ENCODE data around the gene DCUN1D5. TPM values are rescaled to one million over a fixed set of nuclear protein-coding genes. Genes with fewer than 3 reads are reported as not detected.
"Not testable (repeated sequence)": the region's sequence is repeated elsewhere in the genome, so short reads cannot be mapped to it uniquely, and the experiment has no call there.

Gene DCUN1D5
- total and polyA plus RNA-seq, 7 experiments from 2014 or later = 12.2 to 28.5 (median 14.8) TPM

GRCh38 chr11:103035791-103036434 is 56.0 kb downstream of the DCUN1D5 start:
- no peak overlapping the region for H3K27ac ChIP-seq (ENCODE audit: low read depth, low read length)
- POLR2A ChIA-PET = no interaction called here
- peak overlapping the region in 3 of 10 donors; percentile 7 to 25 (median 12) for H3K4me3 Mint-ChIP-seq

GRCh38 chr11:103035216-103035615 is 56.7 kb downstream of the DCUN1D5 start:
- CTCF ChIA-PET = no interaction called here
- Mint-ChIP-seq H3K27ac (no peak overlapping the region), H3K4me3 (no peak overlapping the region)

More at GRCh38 chr11:103035791-103036434, 56.0 kb downstream of the DCUN1D5 start:
- DNase-seq (peak in 8 of 9 donors; percentile 20 to 64 (median 54)), ATAC-seq (peak; percentile 96)
- Histone ChIP-seq H3K9me3 (ENCODE audit: control insufficient read depth in 2 of 3, low read length in 3 of 3) (no peaks in the 10 kb centered on the region), H3K27me3 (ENCODE audit: control insufficient read depth in 2 of 2, insufficient read depth in 2 of 2, low read length in 2 of 2) (no peaks in the 10 kb centered on the region), H3K4me1 (ENCODE audit: control insufficient read depth in 2 of 2, insufficient read depth in 2 of 2, low read length in 2 of 2) (no peaks in the 10 kb centered on the region), H3K4me3 (ENCODE audit: low read length) (no peak overlapping the region), H3K36me3 (ENCODE audit: control insufficient read depth in 2 of 3, insufficient read depth in 3 of 3, low read length in 3 of 3) (no peaks in the 10 kb centered on the region)
- CTCF ChIA-PET = interaction anchor here (1.1 kb wide), 1 partner anchor 17 kb away, joined by 3 read pairs; no protein-coding TSS in a partner anchor
- intact Hi-C loops (cut with micrococcal nuclease) = loop anchor here (1.0 to 10.0 kb wide), 8 partner anchors 19 to 565 kb away; partner anchors contain the start of genes DYNC2H1 (in 2 of the 2) and DCUN1D5 (in 1 of the 2)
- Mint-ChIP-seq H3K27ac (peak overlapping the region in 5 of 9 donors; percentile 39 to 87 (median 41)), H3K4me1 (peaks cover 0 to 21% (median 6%) of the 10 kb centered on the region in 7 donors), H3K9me3 (peaks cover 0 to 3% (median 0%) of the 10 kb centered on the region in 11 donors), H3K27me3 (peaks cover 0 to 5% (median 0%) of the 10 kb centered on the region in 5 donors), H3K36me3 (peaks cover 0 to 8% (median 0%) of the 10 kb centered on the region in 5 donors)

DNA sequence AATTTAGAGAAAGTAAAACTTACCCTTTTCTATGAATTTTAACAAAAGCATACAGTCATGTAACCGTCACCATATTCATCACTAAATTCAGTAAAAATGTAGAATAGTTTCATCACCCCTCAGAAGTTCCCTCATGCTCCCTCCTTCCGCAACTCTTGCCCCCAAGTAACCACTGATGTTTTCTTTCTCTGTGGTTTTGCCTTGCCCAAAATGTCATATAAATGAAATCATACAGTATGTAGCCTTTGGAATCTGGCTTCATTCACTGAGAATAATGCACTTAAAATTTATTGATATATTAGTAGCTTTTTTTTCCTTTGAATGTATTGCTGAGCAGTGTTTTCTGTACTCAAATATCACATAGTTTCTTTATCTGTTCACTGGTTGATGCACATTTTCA is 60.1 kb downstream of the DCUN1D5 start:
- no peaks in the 10 kb centered on the region for H3K9me3 ChIP-seq (ENCODE audit: control insufficient read depth in 2 of 3, low read length in 3 of 3)
- POLR2A ChIA-PET = no interaction called here
- H3K36me3 Mint-ChIP-seq = peaks cover 0 to 10% (median 0%) of the 10 kb centered on the region in 5 donors
- H3K27me3 ChIP-seq (ENCODE audit: control insufficient read depth in 2 of 2, insufficient read depth in 2 of 2, low read length in 2 of 2) = no peaks in the 10 kb centered on the region
- no peak overlapping the region for H3K27ac Mint-ChIP-seq
- ATAC-seq (no peak), DNase-seq (no peak)
- no peak overlapping the region for H3K4me3 ChIP-seq (ENCODE audit: low read length)
- H3K4me1 Mint-ChIP-seq = peaks cover 0 to 31% (median 6%) of the 10 kb centered on the region in 7 donors
- no peak overlapping the region for H3K4me3 Mint-ChIP-seq
- no peaks in the 10 kb centered on the region for H3K4me1 ChIP-seq (ENCODE audit: control insufficient read depth in 2 of 2, insufficient read depth in 2 of 2, low read length in 2 of 2)
- CTCF ChIA-PET = no interaction called here
- intact Hi-C loops (cut with micrococcal nuclease) = loop anchor here in 1 of 2 donors (10.0 kb wide), 1 partner anchor 163 kb away; no protein-coding TSS in a partner anchor
- H3K9me3 Mint-ChIP-seq = peaks cover 0 to 5% (median 0%) of the 10 kb centered on the region in 11 donors
- H3K27ac ChIP-seq (ENCODE audit: low read depth, low read length) = no peak overlapping the region
- no peaks in the 10 kb centered on the region for H3K36me3 ChIP-seq (ENCODE audit: control insufficient read depth in 2 of 3, insufficient read depth in 3 of 3, low read length in 3 of 3)
- peaks cover 0 to 26% (median 17%) of the 10 kb centered on the region in 5 donors for H3K27me3 Mint-ChIP-seq

More at GRCh38 chr11:103035216-103035615, 56.7 kb downstream of the DCUN1D5 start:
- Histone ChIP-seq H3K36me3 (ENCODE audit: control insufficient read depth in 2 of 3, insufficient read depth in 3 of 3, low read length in 3 of 3) (no peaks in the 10 kb centered on the region), H3K4me3 (ENCODE audit: low read length) (no peak overlapping the region), H3K9me3 (ENCODE audit: control insufficient read depth in 2 of 3, low read length in 3 of 3) (no peaks in the 10 kb centered on the region), H3K4me1 (ENCODE audit: control insufficient read depth in 2 of 2, insufficient read depth in 2 of 2, low read length in 2 of 2) (no peaks in the 10 kb centered on the region), H3K27ac (ENCODE audit: low read depth, low read length) (no peak overlapping the region), H3K27me3 (ENCODE audit: control insufficient read depth in 2 of 2, insufficient read depth in 2 of 2, low read length in 2 of 2) (no peaks in the 10 kb centered on the region)
- Mint-ChIP-seq H3K9me3 (peaks cover 0 to 3% (median 0%) of the 10 kb centered on the region in 11 donors), H3K36me3 (peaks cover 0 to 8% (median 0%) of the 10 kb centered on the region in 5 donors), H3K4me1 (peaks cover 0 to 21% (median 6%) of the 10 kb centered on the region in 7 donors), H3K27me3 (peaks cover 0 to 5% (median 0%) of the 10 kb centered on the region in 5 donors)
- DNase-seq = no peak
- POLR2A ChIA-PET = interaction anchor here (0.8 kb wide), 1 partner anchor 74 kb away, joined by 3 read pairs; the partner anchor contains the start of gene DYNC2H1
- intact Hi-C loops (cut with micrococcal nuclease) = loop anchor here (5.0 to 10.0 kb wide), 4 partner anchors 37 to 160 kb away; partner anchors contain the start of gene DCUN1D5 (in 1 of the 2)
- no peak for ATAC-seq

- intact Hi-C loops (cut with micrococcal nuclease) = no loop called here
- no peak overlapping the region for H3K4me3 Mint-ChIP-seq
- no peak overlapping the region for H3K27ac ChIP-seq (ENCODE audit: low read depth, low read length)
Measured at GRCh38 chr11:103029401-103029800, 62.6 kb downstream of the DCUN1D5 start.

GRCh38 chr11:103028304-103029020 is 63.5 kb downstream of the DCUN1D5 start:
- DNase-seq; H3K27ac ChIP-seq (ENCODE audit: low read depth, low read length); ATAC-seq; intact Hi-C loops (cut with micrococcal nuclease); POLR2A ChIA-PET; H3K27me3 ChIP-seq (ENCODE audit: control insufficient read depth in 2 of 2, insufficient read depth in 2 of 2, low read length in 2 of 2); H3K36me3 ChIP-seq (ENCODE audit: control insufficient read depth in 2 of 3, insufficient read depth in 3 of 3, low read length in 3 of 3); H3K4me3 Mint-ChIP-seq; H3K9me3 Mint-ChIP-seq; H3K4me3 ChIP-seq (ENCODE audit: low read length); H3K9me3 ChIP-seq (ENCODE audit: control insufficient read depth in 2 of 3, low read length in 3 of 3); H3K36me3 Mint-ChIP-seq; H3K4me1 ChIP-seq (ENCODE audit: control insufficient read depth in 2 of 2, insufficient read depth in 2 of 2, low read length in 2 of 2): not testable (repeated sequence)
- H3K27me3 Mint-ChIP-seq = peaks cover 0 to 26% (median 14%) of the 10 kb centered on the region in 5 donors
- H3K27ac Mint-ChIP-seq = peak overlapping the region in 1 of 9 donors; percentile 69
- CTCF ChIA-PET = interaction anchor here (1.5 kb wide), 1 partner anchor 9 kb away, joined by 3 read pairs; no protein-coding TSS in a partner anchor
- peaks cover 0 to 18% (median 0%) of the 10 kb centered on the region in 7 donors for H3K4me1 Mint-ChIP-seq

More at GRCh38 chr11:103029401-103029800, 62.6 kb downstream of the DCUN1D5 start:
- H3K4me3 ChIP-seq (ENCODE audit: low read length) = no peak overlapping the region
- Mint-ChIP-seq H3K4me1 (peaks cover 0 to 18% (median 0%) of the 10 kb centered on the region in 7 donors), H3K9me3 (peaks cover 0 to 5% (median 0%) of the 10 kb centered on the region in 11 donors), H3K27me3 (peaks cover 0 to 26% (median 17%) of the 10 kb centered on the region in 5 donors), H3K36me3 (peaks cover 0 to 8% (median 0%) of the 10 kb centered on the region in 5 donors), H3K27ac (no peak overlapping the region)
- ChIA-PET CTCF (no interaction called here), POLR2A (no interaction called here)
- no peaks in the 10 kb centered on the region for H3K4me1 ChIP-seq (ENCODE audit: control insufficient read depth in 2 of 2, insufficient read depth in 2 of 2, low read length in 2 of 2)
- no peak for DNase-seq
- no peaks in the 10 kb centered on the region for H3K27me3 ChIP-seq (ENCODE audit: control insufficient read depth in 2 of 2, insufficient read depth in 2 of 2, low read length in 2 of 2)
- no peaks in the 10 kb centered on the region for H3K36me3 ChIP-seq (ENCODE audit: control insufficient read depth in 2 of 3, insufficient read depth in 3 of 3, low read length in 3 of 3)
- no peak for ATAC-seq
- no peaks in the 10 kb centered on the region for H3K9me3 ChIP-seq (ENCODE audit: control insufficient read depth in 2 of 3, low read length in 3 of 3)

DNA sequence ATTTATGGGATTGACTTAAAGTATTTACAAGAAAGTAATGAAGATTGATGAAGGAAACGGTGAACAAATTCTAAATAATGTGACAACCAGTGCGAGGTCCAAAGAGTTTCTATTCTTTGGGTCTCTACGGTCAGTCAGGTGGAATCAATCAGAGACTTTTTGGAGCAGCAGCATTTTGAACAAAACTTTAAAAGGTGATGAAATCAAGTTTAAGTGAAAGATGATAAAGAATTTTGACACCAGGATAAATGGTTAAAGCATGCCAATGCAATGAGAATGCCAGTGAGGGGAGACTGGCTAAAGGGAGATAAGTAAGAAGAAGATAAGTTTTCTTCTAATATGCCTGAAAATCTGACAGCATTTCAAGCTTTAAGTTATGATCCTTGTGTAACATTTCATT is 67.9 kb downstream of the DCUN1D5 start:
- ChIA-PET POLR2A (no interaction called here), CTCF (no interaction called here)
- Histone ChIP-seq H3K27ac (ENCODE audit: low read depth, low read length) (no peak overlapping the region), H3K9me3 (ENCODE audit: control insufficient read depth in 2 of 3, low read length in 3 of 3) (no peaks in the 10 kb centered on the region), H3K4me1 (ENCODE audit: control insufficient read depth in 2 of 2, insufficient read depth in 2 of 2, low read length in 2 of 2) (no peaks in the 10 kb centered on the region), H3K4me3 (ENCODE audit: low read length) (no peak overlapping the region), H3K36me3 (ENCODE audit: control insufficient read depth in 2 of 3, insufficient read depth in 3 of 3, low read length in 3 of 3) (no peaks in the 10 kb centered on the region), H3K27me3 (ENCODE audit: control insufficient read depth in 2 of 2, insufficient read depth in 2 of 2, low read length in 2 of 2) (no peaks in the 10 kb centered on the region)
- no peak for DNase-seq
- H3K4me1 Mint-ChIP-seq = peaks cover 0 to 8% (median 0%) of the 10 kb centered on the region in 7 donors
- ATAC-seq = no peak
- H3K27me3 Mint-ChIP-seq = peaks cover 8 to 27% (median 11%) of the 10 kb centered on the region in 5 donors
- no peak overlapping the region for H3K27ac Mint-ChIP-seq
- intact Hi-C loops (cut with micrococcal nuclease) = no loop called here
- H3K4me3 Mint-ChIP-seq = no peak overlapping the region
- peaks cover 0 to 4% (median 0%) of the 10 kb centered on the region in 11 donors for H3K9me3 Mint-ChIP-seq
- peaks cover 0 to 2% (median 0%) of the 10 kb centered on the region in 5 donors for H3K36me3 Mint-ChIP-seq
